Upper lobe of left lung (tissue), 4 donors: ENCODE measurements around the gene VWA1.

Experiments
- CTCF ChIP-seq, 6 experiments: fragments of 450-650 bp in 4 of 6; fragments of 200-600 bp in 2 of 6; sonication (generic) in 2 of 6; IDR thresholded peaks; one replicate each; pipeline ENCODE4 v1.5.1; 2016 to 2019; ENCODE audit warnings: antibody characterized with exemption in 6 of 6
- EP300 ChIP-seq, 4 donors: sonication (generic); formaldehyde crosslinking; IDR thresholded peaks; one replicate each; pipeline ENCODE4 v1.5.1; 2017; ENCODE audit warnings: antibody characterized with exemption in 4 of 4, control low read depth in 2 of 4
- POLR2A ChIP-seq, 4 donors: fragments of 450-650 bp; IDR thresholded peaks; one replicate each; pipeline ENCODE4 v1.5.1; 2016 to 2017; ENCODE audit warnings: antibody characterized with exemption in 4 of 4, mild to moderate bottlenecking in 2 of 4

GRCh38 chr1:1385931-1386330, 49.6 kb upstream of the VWA1 start:
- TF ChIP-seq POLR2A (IDR thresholded peaks at IDR 0.05), result no peak
- TF ChIP-seq CTCF (IDR thresholded peaks at IDR 0.05), result no peak
- TF ChIP-seq EP300 (IDR thresholded peaks at IDR 0.05), result no peak
